HepG2 (cell line): ENCODE measurements around the gene SYT1. TPM values are rescaled to one million over a fixed set of nuclear protein-coding genes. Genes with fewer than 3 reads are reported as not detected.

Experiments
- ATAC-seq: fragments of 200-7000 bp; cut with Tn5 transposase; 3 replicates; pipeline ENCODE4 v1.9.1; 2020; ENCODE audit warnings: mild to moderate bottlenecking, moderate library complexity
- BruUV-seq: library from RNA; stranded (reverse); fragments of 400-500 nt; replicated peaks from 2 replicates; lab custom pipeline; 2021; lab: Mats Ljungman, UMichigan
- CTCF ChIA-PET: fragments of 300-600 bp; formaldehyde crosslinking; extraction: SDS; loops from one replicate; lab custom pipeline; 2021; ENCODE audit warnings: low total read pairs, inconsistent platforms, low intra/inter-chr PET ratio; lab: Yijun Ruan, JAX
- POLR2A ChIA-PET: fragments of 350-600 bp; sonication (Branson Sonifier 250); formaldehyde crosslinking; loops from one replicate; lab custom pipeline; 2020; ENCODE audit warnings: antibody characterized with exemption, inconsistent platforms; lab: Yijun Ruan, JAX
- DNase-seq: peaks from one replicate; pipeline ENCODE4 v3.0.0-alpha.2; 2015; ENCODE audit warnings: low spot score
- FAIRE-seq: peaks from 3 replicates; lab custom pipeline; 2011; peaks lifted over from hg19 to GRCh38; lab: Jason Lieb, UNC
- H2AFZ ChIP-seq: one replicate; pipeline ENCODE4 v1.6.1; 2011; ENCODE audit warnings: low read length, inconsistent platforms
- H3K27ac ChIP-seq: fragments of 300-600 bp; 3 replicates; pipeline ENCODE4 v1.8.0; 2011; ENCODE audit warnings: mixed run types, mild to moderate bottlenecking, mixed read lengths, low read length, inconsistent platforms; ENCODE audit not compliant: insufficient read depth; ENCODE audit errors: extremely low read length
- H3K27me3 ChIP-seq, 2 experiments: fragments of 200-600 bp in 1 of 2; 2 replicates in 1 of 2; 3 replicates in 1 of 2; pipeline versions ENCODE4 v1.6.0 to v1.8.0; 2011; ENCODE audit warnings: low read length in 2 of 2, mild to moderate bottlenecking in 2 of 2, moderate library complexity in 2 of 2, inconsistent platforms in 1 of 2; ENCODE audit not compliant: insufficient read depth in 2 of 2, control insufficient read depth in 1 of 2
- H3K36me3 ChIP-seq, 2 experiments: fragments of 200-600 bp in 1 of 2; replicated peaks in 1 of 2; 2 replicates in 1 of 2; 3 replicates in 1 of 2; pipeline versions ENCODE4 v1.5.1 to v1.8.0; 2011; ENCODE audit warnings: low read length in 2 of 2, inconsistent platforms in 1 of 2; ENCODE audit not compliant: insufficient read depth in 2 of 2, control insufficient read depth in 1 of 2
- H3K4me1 ChIP-seq: 2 replicates; pipeline ENCODE4 v1.5.1; 2012; ENCODE audit warnings: low read length, inconsistent platforms; ENCODE audit not compliant: insufficient read depth
- H3K4me2 ChIP-seq: 2 replicates; pipeline ENCODE4 v1.6.0; 2011; ENCODE audit warnings: low read depth, low read length, inconsistent platforms
- H3K4me3 ChIP-seq, 3 experiments: fragments of 200-600 bp in 1 of 3; sonication (generic), shearing (Covaris generic) in 1 of 3; replicated peaks in 1 of 3; 2 replicates each; pipeline ENCODE4 v1.5.1; 2011 to 2016; ENCODE audit warnings: low read length in 3 of 3, inconsistent platforms in 2 of 3, low read depth in 2 of 3, mild to moderate bottlenecking in 2 of 3, control low read depth in 1 of 3, mixed read lengths in 1 of 3; ENCODE audit not compliant: insufficient read depth in 1 of 3
- H3K79me2 ChIP-seq: one replicate; pipeline ENCODE4 v1.6.1; 2011; ENCODE audit warnings: low read length, inconsistent platforms; ENCODE audit not compliant: insufficient read depth
- H3K9ac ChIP-seq: 2 replicates; pipeline ENCODE4 v1.6.0; 2011; ENCODE audit warnings: mild to moderate bottlenecking, low read depth, low read length, inconsistent platforms; ENCODE audit not compliant: insufficient read depth
- H3K9me3 ChIP-seq: 2 replicates; pipeline ENCODE4 v1.5.1; 2012; ENCODE audit warnings: mild to moderate bottlenecking, low read length
- H4K20me1 ChIP-seq: 2 replicates; pipeline ENCODE4 v1.6.0; 2011; ENCODE audit warnings: inconsistent platforms, mild to moderate bottlenecking, low read length, moderate library complexity; ENCODE audit not compliant: insufficient read depth
- FOXK1 ChIP-seq: sonication (generic); formaldehyde crosslinking; IDR thresholded peaks from 2 replicates; pipeline ENCODE4 v1.4.0; 2020; ENCODE audit warnings: low read depth, missing genetic modification reagents, borderline replicate concordance
- KDM2A ChIP-seq: sonication (generic); formaldehyde crosslinking; IDR thresholded peaks from 2 replicates; pipeline ENCODE4 v1.4.0; 2020; ENCODE audit warnings: low read depth, missing genetic modification reagents, borderline replicate concordance
- ZNF343 ChIP-seq: sonication (generic); formaldehyde crosslinking; IDR thresholded peaks from 2 replicates; pipeline ENCODE4 v1.4.0; 2020; ENCODE audit warnings: mild to moderate bottlenecking, missing genetic modification reagents
- ZNF354B ChIP-seq: sonication (generic); formaldehyde crosslinking; IDR thresholded peaks from 2 replicates; pipeline ENCODE4 v1.8.0; 2022; ENCODE audit warnings: mild to moderate bottlenecking, missing genetic modification reagents
- ZNF382 ChIP-seq: sonication (generic); formaldehyde crosslinking; IDR thresholded peaks from 2 replicates; pipeline ENCODE4 v1.5.0; 2020; ENCODE audit warnings: missing genetic modification reagents, mild to moderate bottlenecking, borderline replicate concordance
- ZNF652 ChIP-seq: IDR thresholded peaks from 2 replicates; pipeline ENCODE4 v1.6.1; 2016; ENCODE audit warnings: low read depth, borderline replicate concordance
- ZNF660 ChIP-seq: sonication (generic); formaldehyde crosslinking; IDR thresholded peaks from 2 replicates; pipeline ENCODE4 v1.5.1; 2020; ENCODE audit warnings: mild to moderate bottlenecking, low read depth, missing genetic modification reagents, borderline replicate concordance
- in situ Hi-C: cut with HindIII; loops from 2 replicates; pipeline ENCODE4 v1.10.0; 2017; ENCODE audit warnings: low pct_unique_long_range_greater_than_20kb; ENCODE audit not compliant: extremely low pct_ligation_motif_present
- intact Hi-C: fragments of 100-400 bp; cut with micrococcal nuclease; formaldehyde crosslinking; loops from one replicate; pipeline ENCODE4 v1.10.0; 2022; ENCODE audit not compliant: unreplicated experiment
- polyA plus RNA-seq, 8 experiments: library from polyadenylated mRNA; depleted of rRNA in 3 of 8; stranded (reverse) in 7 of 8; unstranded in 1 of 8; fragments of >200 nt; fragmentation: Illumina TruSeq in 4 of 8; extraction: Trizol in 4 of 8; gene quantifications; 2 replicates each; pipeline versions ENCODE4 v1.2.1 to v1.2.3, GENCODE V29; 2011 to 2016; ENCODE audit warnings: low read depth in 4 of 8, missing spikeins in 1 of 8, mixed read lengths in 1 of 8; ENCODE audit not compliant: insufficient read depth in 1 of 8
- total RNA-seq, 5 experiments: library from RNA; depleted of rRNA; stranded (reverse); fragments of >200 nt; fragmentation: Illumina TruSeq; extraction: Trizol; gene quantifications; 2 replicates each; pipeline ENCODE4 v1.2.3, GENCODE V29; 2016; ENCODE audit warnings: low read depth in 1 of 5
- TF ChIP-seq, protein P1 (sequence below): sonication (generic); formaldehyde crosslinking; IDR thresholded peaks from 2 replicates; pipeline ENCODE4 v1.5.0; 2020; ENCODE audit warnings: mild to moderate bottlenecking, missing genetic modification reagents
- TF ChIP-seq, protein P2 (sequence below): sonication (generic); formaldehyde crosslinking; IDR thresholded peaks from 2 replicates; pipeline ENCODE4 v1.4.0; 2020; ENCODE audit warnings: missing genetic modification reagents, borderline replicate concordance
- TF ChIP-seq, protein P3 (sequence below): sonication (generic); formaldehyde crosslinking; IDR thresholded peaks from 2 replicates; pipeline ENCODE4 v1.5.1; 2020; ENCODE audit warnings: mild to moderate bottlenecking, missing genetic modification reagents, moderate library complexity

Gene SYT1
- total and polyA plus RNA-seq, 2 of the 13 experiments (the other 11 are each of a cell fraction or from before 2014, with no cell fraction given) = not detected

DNA sequence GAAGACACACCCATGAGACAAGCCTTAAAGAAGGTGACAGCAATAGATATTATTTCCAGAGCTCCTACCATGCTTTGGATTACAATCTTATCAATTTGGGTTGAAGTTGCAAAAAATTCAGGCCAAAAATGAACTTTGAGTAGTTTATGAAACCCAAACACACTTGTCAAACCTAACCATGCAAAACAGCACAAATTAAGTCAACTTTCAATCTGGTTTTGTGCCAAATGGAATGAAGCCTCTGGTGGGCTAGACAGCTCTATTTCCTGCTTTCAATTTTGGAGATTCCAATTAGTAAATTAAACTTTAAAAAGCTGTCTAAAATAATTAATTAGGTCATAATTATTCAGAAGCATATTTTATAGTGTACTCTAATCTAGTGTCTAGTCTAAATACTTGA, 203.4 kb downstream of the SYT1 start:
- Histone ChIP-seq H2AFZ (no peak overlapping the region), H3K27ac (no peak overlapping the region), H3K27me3 (no peaks in the 10 kb centered on the region), H3K4me3 (no peak overlapping the region), H3K9me3 (no peaks in the 10 kb centered on the region), H3K4me2 (no peak overlapping the region), H4K20me1 (no peaks in the 10 kb centered on the region), H3K79me2 (no peaks in the 10 kb centered on the region)
- DNase-seq (no peak), FAIRE-seq (no peak), ATAC-seq (no peak)
- BruUV-seq = no TSS peak
- in situ Hi-C loops = no loop called here
- intact Hi-C loops = no loop called here
- TF ChIP-seq, protein P1, sequence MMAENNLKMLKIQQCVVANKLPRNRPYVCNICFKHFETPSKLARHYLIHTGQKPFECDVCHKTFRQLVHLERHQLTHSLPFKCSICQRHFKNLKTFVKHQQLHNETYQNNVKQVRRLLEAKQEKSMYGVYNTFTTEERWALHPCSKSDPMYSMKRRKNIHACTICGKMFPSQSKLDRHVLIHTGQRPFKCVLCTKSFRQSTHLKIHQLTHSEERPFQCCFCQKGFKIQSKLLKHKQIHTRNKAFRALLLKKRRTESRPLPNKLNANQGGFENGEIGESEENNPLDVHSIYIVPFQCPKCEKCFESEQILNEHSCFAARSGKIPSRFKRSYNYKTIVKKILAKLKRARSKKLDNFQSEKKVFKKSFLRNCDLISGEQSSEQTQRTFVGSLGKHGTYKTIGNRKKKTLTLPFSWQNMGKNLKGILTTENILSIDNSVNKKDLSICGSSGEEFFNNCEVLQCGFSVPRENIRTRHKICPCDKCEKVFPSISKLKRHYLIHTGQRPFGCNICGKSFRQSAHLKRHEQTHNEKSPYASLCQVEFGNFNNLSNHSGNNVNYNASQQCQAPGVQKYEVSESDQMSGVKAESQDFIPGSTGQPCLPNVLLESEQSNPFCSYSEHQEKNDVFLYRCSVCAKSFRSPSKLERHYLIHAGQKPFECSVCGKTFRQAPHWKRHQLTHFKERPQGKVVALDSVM = no peak
- no peak for TF ChIP-seq ZNF660 (CRISPR knock-in tag)
- TF ChIP-seq ZNF382 = no peak
- TF ChIP-seq FOXK1 (CRISPR knock-in tag) = no peak
- TF ChIP-seq, protein P2, sequence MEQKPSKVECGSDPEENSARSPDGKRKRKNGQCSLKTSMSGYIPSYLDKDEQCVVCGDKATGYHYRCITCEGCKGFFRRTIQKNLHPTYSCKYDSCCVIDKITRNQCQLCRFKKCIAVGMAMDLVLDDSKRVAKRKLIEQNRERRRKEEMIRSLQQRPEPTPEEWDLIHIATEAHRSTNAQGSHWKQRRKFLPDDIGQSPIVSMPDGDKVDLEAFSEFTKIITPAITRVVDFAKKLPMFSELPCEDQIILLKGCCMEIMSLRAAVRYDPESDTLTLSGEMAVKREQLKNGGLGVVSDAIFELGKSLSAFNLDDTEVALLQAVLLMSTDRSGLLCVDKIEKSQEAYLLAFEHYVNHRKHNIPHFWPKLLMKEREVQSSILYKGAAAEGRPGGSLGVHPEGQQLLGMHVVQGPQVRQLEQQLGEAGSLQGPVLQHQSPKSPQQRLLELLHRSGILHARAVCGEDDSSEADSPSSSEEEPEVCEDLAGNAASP (CRISPR knock-in tag) = no peak
- TF ChIP-seq ZNF354B = no peak
- no peak for TF ChIP-seq ZNF652 (CRISPR knock-in tag)
- no peak for TF ChIP-seq KDM2A
- TF ChIP-seq, protein P3, sequence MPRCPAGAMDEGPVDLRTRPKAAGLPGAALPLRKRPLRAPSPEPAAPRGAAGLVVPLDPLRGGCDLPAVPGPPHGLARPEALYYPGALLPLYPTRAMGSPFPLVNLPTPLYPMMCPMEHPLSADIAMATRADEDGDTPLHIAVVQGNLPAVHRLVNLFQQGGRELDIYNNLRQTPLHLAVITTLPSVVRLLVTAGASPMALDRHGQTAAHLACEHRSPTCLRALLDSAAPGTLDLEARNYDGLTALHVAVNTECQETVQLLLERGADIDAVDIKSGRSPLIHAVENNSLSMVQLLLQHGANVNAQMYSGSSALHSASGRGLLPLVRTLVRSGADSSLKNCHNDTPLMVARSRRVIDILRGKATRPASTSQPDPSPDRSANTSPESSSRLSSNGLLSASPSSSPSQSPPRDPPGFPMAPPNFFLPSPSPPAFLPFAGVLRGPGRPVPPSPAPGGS (CRISPR knock-in tag) = no peak
- TF ChIP-seq ZNF343 (CRISPR knock-in tag) = no peak
- TF ChIP-seq, all 625 proteins: peak for 0
- H3K9ac ChIP-seq = no peak overlapping the region
- CTCF ChIA-PET = no interaction called here
- POLR2A ChIA-PET = no interaction called here
- no peaks in the 10 kb centered on the region for H3K36me3 ChIP-seq
- H3K4me1 ChIP-seq = no peaks in the 10 kb centered on the region
